ENCODE results near the gene ELAVL3. TPM values are rescaled to one million over a fixed set of nuclear protein-coding genes. Genes with fewer than 3 reads are reported as not detected.
A peak's percentile ranks its signal among the peaks of the same experiment; 100 is the strongest.

The ELAVL3 gene
- 39.7 and 42.8 TPM in 2 replicates for total RNA-seq
- long read RNA-seq, partial matches to known transcripts = 0 of 4 reads
- long read RNA-seq, other reads (novel, unspliced or antisense) = 4 of 4 reads

DNA sequence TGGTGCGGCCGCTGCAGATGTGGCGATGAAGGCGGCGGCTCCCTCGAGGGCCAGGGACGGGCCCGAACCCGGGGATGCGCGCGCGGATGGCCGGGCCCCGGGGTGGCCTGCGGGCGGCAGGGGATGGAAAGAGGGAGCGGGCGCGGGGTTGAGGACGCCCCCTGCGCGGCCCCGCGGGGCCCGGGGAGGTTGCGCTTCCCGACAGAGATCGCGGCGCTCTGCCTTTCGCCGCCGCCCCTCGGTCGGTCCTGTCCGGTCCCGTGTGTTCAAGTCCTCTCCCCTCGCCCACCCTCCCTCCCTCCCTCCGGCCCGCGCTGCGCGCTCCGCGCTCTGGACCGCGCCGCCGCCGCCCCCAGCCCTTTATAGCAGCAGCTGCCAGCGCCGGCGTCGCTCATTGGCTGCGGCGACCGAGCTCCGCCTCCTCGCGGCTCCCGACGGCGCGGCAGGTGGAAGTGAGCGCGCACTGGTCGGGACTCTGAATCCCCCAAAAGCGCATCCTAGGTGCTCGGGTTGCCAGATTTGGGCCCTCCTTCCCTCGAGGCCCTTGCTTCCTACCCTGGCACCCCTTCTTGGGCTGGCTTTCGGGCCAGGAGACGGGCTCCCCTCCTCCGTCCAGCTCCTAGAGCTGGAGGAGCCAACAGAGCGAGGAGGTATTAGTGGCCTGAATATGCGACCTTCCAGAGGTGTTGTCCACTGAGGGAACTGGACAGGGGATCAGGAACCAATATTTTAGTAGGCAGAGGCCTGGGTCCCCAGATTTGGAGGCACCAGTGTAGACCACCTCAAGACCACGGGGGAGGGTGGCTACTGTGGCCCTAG lies at the start of gene ELAVL3:
TSS of gene ELAVL3 (minus strand) at position 332 of the 819 bp plus-strand sequence. CDS start 438 bp downstream, outside the sequence.
- H3K4me1 Mint-ChIP-seq = peaks cover 12% of the 10 kb centered on the region
- H3K36me3 Mint-ChIP-seq (ENCODE audit: low read depth) = no peaks in the 10 kb centered on the region
- H3K4me3 Mint-ChIP-seq = peak within 1 kb of the TSS; percentile 88
- no peaks in the 10 kb centered on the region for H3K9me3 Mint-ChIP-seq
- TF ChIP-seq, protein P1, sequence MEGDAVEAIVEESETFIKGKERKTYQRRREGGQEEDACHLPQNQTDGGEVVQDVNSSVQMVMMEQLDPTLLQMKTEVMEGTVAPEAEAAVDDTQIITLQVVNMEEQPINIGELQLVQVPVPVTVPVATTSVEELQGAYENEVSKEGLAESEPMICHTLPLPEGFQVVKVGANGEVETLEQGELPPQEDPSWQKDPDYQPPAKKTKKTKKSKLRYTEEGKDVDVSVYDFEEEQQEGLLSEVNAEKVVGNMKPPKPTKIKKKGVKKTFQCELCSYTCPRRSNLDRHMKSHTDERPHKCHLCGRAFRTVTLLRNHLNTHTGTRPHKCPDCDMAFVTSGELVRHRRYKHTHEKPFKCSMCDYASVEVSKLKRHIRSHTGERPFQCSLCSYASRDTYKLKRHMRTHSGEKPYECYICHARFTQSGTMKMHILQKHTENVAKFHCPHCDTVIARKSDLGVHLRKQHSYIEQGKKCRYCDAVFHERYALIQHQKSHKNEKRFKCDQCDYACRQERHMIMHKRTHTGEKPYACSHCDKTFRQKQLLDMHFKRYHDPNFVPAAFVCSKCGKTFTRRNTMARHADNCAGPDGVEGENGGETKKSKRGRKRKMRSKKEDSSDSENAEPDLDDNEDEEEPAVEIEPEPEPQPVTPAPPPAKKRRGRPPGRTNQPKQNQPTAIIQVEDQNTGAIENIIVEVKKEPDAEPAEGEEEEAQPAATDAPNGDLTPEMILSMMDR (conservative IDR thresholded peaks at IDR 0.05) = no peak
- H3K27me3 Mint-ChIP-seq (ENCODE audit: low read depth) = peaks cover 53% of the 10 kb centered on the region
- H3K27ac Mint-ChIP-seq (ENCODE audit: unreplicated experiment) = no peak within 1 kb of the TSS
- DNase-seq (ENCODE audit: low read depth, low spot score) = peak; percentile 54

DNA sequence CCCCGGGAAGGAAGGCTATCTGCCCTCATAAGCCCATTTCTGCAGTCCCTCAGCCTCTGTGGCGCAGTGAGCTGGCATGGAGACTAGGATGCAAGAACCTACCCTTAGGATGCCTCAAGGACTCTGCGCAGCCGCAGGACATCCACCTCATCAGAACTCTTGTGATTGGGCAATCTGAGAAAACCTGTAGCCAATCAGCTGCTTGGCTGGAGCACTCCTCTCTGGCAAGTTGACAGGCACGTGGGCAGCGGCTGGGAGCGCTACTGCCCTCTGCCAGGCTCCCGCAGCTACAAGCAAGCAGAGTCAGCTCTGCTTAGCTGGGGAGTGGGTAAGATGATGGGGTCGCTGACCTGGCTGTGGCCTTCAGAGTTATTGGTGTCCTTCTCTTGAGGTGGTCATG lies 49.6 kb upstream of the ELAVL3 start:
- DNase-seq (ENCODE audit: low read depth, low spot score) = peak; percentile 29
- Mint-ChIP-seq H3K27me3 (ENCODE audit: low read depth) (no peaks in the 10 kb centered on the region), H3K36me3 (ENCODE audit: low read depth) (no peaks in the 10 kb centered on the region), H3K9me3 (peaks cover 2% of the 10 kb centered on the region), H3K4me3 (peak overlapping the region; percentile 70), H3K4me1 (peaks cover 23% of the 10 kb centered on the region), H3K27ac (ENCODE audit: unreplicated experiment) (no peak overlapping the region)
- TF ChIP-seq, protein P1 (conservative IDR thresholded peaks at IDR 0.05) = peak; percentile 19

- Mint-ChIP-seq H3K27ac (ENCODE audit: unreplicated experiment) (peak within 1 kb of the TSS; percentile 95), H3K9me3 (peaks cover 2% of the 10 kb centered on the region), H3K27me3 (ENCODE audit: low read depth) (no peaks in the 10 kb centered on the region), H3K36me3 (ENCODE audit: low read depth) (no peaks in the 10 kb centered on the region), H3K4me3 (peak within 1 kb of the TSS; percentile 98), H3K4me1 (peaks cover 21% of the 10 kb centered on the region)
- TF ChIP-seq, protein P1 (conservative IDR thresholded peaks at IDR 0.05) = no peak
- peak; percentile 92 for DNase-seq (ENCODE audit: low read depth, low spot score)
These were observed 47.9 kb upstream of the ELAVL3 start, which contains the start of gene ECSIT for GRCh38 chr19:11528551-11529341. TSS of gene ECSIT (minus strand) at chr19:11529134. CDS start at chr19:11519170, 9,964 bp downstream.

GRCh38 chr19:11519138-11519537 lies 38.3 kb upstream of the ELAVL3 start:
- no peak for DNase-seq (ENCODE audit: low read depth, low spot score)
- Mint-ChIP-seq H3K4me3 (peak overlapping the region; percentile 23), H3K4me1 (no peaks in the 10 kb centered on the region), H3K27me3 (ENCODE audit: low read depth) (no peaks in the 10 kb centered on the region), H3K36me3 (ENCODE audit: low read depth) (no peaks in the 10 kb centered on the region), H3K27ac (ENCODE audit: unreplicated experiment) (no peak overlapping the region), H3K9me3 (no peaks in the 10 kb centered on the region)
- TF ChIP-seq, protein P1 (conservative IDR thresholded peaks at IDR 0.05) = no peak

DNA sequence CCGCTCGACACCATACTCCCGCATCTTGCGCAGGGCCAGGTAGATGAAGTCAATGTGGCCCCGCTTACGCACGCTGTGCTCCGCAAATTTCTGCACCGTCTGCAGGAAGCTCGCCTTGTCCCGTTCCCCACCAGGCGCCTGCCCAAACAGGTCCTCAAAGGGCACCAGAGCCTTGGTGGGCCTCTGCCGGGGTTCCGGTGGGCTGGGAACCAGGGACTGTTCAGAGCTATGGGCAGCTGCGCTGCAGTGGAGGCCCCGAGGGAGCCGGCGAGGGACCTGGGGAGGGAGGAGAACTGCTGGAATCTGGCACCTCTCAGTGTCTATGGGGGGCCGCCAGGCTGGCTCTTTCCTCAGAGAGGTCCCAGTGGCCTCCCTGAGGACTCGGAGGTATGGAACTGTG lies 33.1 kb upstream of the ELAVL3 start:
- TF ChIP-seq, protein P1 (conservative IDR thresholded peaks at IDR 0.05) = no peak
- no peaks in the 10 kb centered on the region for H3K27me3 Mint-ChIP-seq (ENCODE audit: low read depth)

More for the DNA sequence above, 33.1 kb upstream of the ELAVL3 start:
- Mint-ChIP-seq H3K27ac (ENCODE audit: unreplicated experiment) (no peak overlapping the region), H3K9me3 (no peaks in the 10 kb centered on the region), H3K36me3 (ENCODE audit: low read depth) (peaks cover 2% of the 10 kb centered on the region), H3K4me1 (no peaks in the 10 kb centered on the region), H3K4me3 (no peak overlapping the region)
- no peak for DNase-seq (ENCODE audit: low read depth, low spot score)
